GM10248 (cell line): ENCODE measurements around the gene ACADVL.

ENCODE experiments used
- CTCF ChIA-PET: fragments of 300-600 bp; sonication (Branson Sonifier 250); formaldehyde crosslinking; extraction: SDS; loops from one replicate; lab custom pipeline; 2021; ENCODE audit warnings: antibody characterized with exemption; lab: Yijun Ruan, JAX
- POLR2A ChIA-PET: fragments of 350-650 bp; sonication (Branson Sonifier 250); formaldehyde crosslinking; extraction: SDS; loops from one replicate; lab custom pipeline; 2020; ENCODE audit warnings: antibody characterized with exemption; lab: Yijun Ruan, JAX
- DNase-seq: peaks from one replicate; pipeline ENCODE4 v3.0.0; 2012; ENCODE audit errors: extremely low spot score
- TF ChIP-seq, protein P1 (sequence below): IDR thresholded peaks from 2 replicates; pipeline ENCODE4 v1.5.1; 2012; ENCODE audit warnings: mild to moderate bottlenecking, low read depth; ENCODE audit errors: extremely low read depth, missing control alignments, control extremely low read depth

The ACADVL gene

DNA sequence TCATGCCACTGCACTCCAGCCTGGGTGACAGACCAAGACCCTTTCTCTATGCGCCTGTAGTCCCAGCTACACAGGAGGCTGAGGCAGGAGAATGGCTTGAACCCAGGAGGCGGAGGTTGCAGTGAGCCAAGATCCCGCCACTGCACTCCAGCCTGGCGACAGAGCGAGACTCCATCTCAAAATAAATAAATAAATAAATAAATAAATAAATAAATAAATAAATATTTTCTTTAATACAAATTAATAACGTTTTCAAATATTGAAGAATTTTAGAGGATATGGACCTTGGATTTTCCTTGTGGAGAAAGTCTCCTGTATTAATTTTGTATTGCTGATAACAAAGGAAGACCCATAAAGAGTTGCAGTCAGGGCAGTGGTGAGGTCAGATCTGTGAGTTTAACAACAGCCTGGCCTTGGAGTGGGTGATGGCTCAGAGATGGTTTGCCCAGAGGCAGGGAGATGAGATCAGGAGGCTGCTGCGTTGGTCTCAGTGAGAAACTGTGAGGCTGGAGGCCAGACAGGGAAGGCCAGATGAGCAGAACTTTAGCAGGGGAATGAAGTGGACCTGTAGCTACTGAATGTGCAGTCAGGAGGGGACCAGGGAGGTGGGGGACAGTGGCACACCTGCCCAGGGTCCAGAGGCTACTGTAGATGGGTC is 36.2 kb upstream of the ACADVL start:
- DNase-seq = no peak
- TF ChIP-seq, protein P1, sequence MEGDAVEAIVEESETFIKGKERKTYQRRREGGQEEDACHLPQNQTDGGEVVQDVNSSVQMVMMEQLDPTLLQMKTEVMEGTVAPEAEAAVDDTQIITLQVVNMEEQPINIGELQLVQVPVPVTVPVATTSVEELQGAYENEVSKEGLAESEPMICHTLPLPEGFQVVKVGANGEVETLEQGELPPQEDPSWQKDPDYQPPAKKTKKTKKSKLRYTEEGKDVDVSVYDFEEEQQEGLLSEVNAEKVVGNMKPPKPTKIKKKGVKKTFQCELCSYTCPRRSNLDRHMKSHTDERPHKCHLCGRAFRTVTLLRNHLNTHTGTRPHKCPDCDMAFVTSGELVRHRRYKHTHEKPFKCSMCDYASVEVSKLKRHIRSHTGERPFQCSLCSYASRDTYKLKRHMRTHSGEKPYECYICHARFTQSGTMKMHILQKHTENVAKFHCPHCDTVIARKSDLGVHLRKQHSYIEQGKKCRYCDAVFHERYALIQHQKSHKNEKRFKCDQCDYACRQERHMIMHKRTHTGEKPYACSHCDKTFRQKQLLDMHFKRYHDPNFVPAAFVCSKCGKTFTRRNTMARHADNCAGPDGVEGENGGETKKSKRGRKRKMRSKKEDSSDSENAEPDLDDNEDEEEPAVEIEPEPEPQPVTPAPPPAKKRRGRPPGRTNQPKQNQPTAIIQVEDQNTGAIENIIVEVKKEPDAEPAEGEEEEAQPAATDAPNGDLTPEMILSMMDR = no peak
- ChIA-PET POLR2A (no interaction called here), CTCF (interaction anchor here (1.0 to 2.0 kb wide), 2 partner anchors 12 to 47 kb away, joined by 3 to 4 read pairs; no protein-coding TSS in a partner anchor)

DNA sequence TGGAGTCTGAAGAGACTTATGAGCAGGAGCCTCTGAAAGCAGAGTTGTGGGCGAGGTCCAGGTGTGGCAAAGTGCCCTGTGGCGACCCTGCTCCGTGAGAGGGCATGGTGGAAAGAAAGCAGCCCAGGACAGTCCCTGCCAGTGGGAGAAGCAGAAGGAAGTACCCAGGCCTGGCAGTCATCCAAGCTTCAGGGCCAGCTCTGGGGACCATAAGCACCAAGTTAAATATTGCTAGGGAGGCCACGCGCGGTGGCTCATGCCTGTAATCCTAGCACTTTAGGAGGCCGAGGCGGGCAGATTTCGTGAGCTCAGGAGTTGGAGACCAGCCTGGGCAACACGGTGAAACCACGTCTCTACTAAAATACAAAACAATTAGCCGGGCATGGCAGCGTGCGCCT is 35.6 kb upstream of the ACADVL start:
- no peak for DNase-seq
- POLR2A ChIA-PET = no interaction called here

DNA sequence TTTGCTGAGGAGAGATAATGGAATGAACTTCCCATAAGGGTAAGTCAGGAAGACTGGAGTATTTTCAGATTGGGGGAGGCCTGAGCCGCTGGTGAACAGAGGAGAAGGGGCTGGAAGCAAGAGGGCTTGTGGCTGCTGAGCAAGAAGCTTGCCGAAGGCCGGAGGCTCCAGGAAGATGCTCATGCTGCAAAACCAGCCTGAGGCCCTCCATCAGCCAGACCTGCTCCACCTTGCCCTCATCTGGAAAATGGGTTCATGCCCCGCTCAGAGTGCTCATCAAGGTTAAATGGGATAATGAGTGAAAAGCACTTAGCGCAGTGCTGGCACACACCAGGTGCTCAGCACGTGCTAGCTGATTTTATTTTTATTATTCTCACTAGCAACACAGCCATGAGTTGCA is 35.1 kb upstream of the ACADVL start:
- POLR2A ChIA-PET = no interaction called here
- CTCF ChIA-PET = interaction anchor here (2.0 kb wide), 2 partner anchors 7 to 48 kb away, joined by 4 to 10 read pairs; no protein-coding TSS in a partner anchor
- TF ChIP-seq, protein P1 = no peak

More for the DNA sequence above, 35.6 kb upstream of the ACADVL start:
- CTCF ChIA-PET = interaction anchor here (1.0 to 2.0 kb wide), 2 partner anchors 11 to 47 kb away, joined by 3 to 4 read pairs; no protein-coding TSS in a partner anchor
- TF ChIP-seq, protein P1 = no peak

DNA sequence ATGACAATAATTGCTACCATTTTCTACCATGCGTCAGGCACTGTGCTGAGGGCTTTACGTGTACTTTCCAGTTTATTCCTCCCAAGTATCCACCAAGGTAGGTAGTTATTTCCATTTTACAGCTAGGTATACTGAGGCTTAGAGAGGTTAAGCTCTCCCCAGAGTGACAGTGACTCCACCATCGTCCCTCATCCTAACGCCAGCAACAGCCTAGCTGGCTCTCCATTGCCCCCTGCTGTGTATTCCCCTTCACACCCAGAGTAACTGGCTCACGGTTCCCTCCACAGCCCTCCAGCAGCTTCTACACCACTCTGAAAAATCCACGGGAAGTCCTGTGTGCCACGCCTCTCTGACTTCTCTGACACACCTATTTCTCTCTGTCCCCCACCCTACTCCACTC is 33.5 kb upstream of the ACADVL start:
- DNase-seq = no peak
- TF ChIP-seq, protein P1 = no peak
- POLR2A ChIA-PET = no interaction called here
- CTCF ChIA-PET = interaction anchor here (1.2 to 2.0 kb wide), 2 partner anchors 9 to 135 kb away, joined by 3 to 10 read pairs; no protein-coding TSS in a partner anchor

More for the DNA sequence above, 35.1 kb upstream of the ACADVL start:
- DNase-seq = no peak

GRCh38 chr17:7190276-7190917 is 29.3 kb upstream of the ACADVL start:
- POLR2A ChIA-PET = no interaction called here

GRCh38 chr17:7191069-7191468 is 28.7 kb upstream of the ACADVL start:
- TF ChIP-seq, protein P1 = no peak
- POLR2A ChIA-PET = no interaction called here
- no peak for DNase-seq
- CTCF ChIA-PET = interaction anchor here (1.0 to 1.1 kb wide), 3 partner anchors 12 to 34 kb away, joined by 3 to 4 read pairs (median 4); partner anchors contain the start of gene ASGR1

More at GRCh38 chr17:7190276-7190917, 29.3 kb upstream of the ACADVL start:
- TF ChIP-seq, protein P1 = no peak
- CTCF ChIA-PET = interaction anchor here (1.0 to 3.6 kb wide), 4 partner anchors 11 to 33 kb away, joined by 3 to 23 read pairs (median 4); partner anchors contain the start of gene ASGR1
- DNase-seq = no peak
